Measurements from ENCODE around the gene HTR3B. TPM values are rescaled to one million over a fixed set of nuclear protein-coding genes. Genes with fewer than 3 reads are reported as not detected.

Gene HTR3B
- total RNA-seq, 2 experiments from 2014 or later: not detected

DNA sequence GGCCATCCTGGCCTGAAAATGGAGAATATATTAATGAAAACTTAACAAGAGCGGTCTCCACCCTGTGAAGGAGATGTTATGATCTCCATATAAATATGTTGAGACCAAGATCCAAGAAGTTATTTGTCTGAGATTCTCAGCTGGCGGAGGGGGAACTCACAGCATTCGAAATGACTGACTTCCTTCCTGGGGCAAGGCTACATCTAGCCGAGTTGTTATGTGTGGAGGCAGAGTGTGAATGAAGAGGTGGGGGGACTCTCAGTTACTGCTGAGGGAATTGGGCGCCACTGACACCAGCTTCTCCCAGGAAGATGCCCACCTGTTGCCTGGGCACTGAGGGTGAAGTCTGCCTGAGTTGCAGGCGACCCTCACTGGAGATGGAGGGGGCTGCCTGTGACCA is 76.2 kb downstream of the HTR3B start:
- ChIA-PET POLR2A (no interaction called here), CTCF (no interaction called here)
- Mint-ChIP-seq H3K9me3 (ENCODE audit: insufficient read depth) (no peaks in the 10 kb centered on the region), H3K4me1 (ENCODE audit: low read depth) (peaks cover 10% of the 10 kb centered on the region), H3K36me3 (ENCODE audit: low read depth) (no peaks in the 10 kb centered on the region), H3K27me3 (ENCODE audit: low read depth) (peaks cover 10% of the 10 kb centered on the region), H3K4me3 (no peak overlapping the region), H3K27ac (no peak overlapping the region)
- ATAC-seq (no peak), DNase-seq (no peak)

DNA sequence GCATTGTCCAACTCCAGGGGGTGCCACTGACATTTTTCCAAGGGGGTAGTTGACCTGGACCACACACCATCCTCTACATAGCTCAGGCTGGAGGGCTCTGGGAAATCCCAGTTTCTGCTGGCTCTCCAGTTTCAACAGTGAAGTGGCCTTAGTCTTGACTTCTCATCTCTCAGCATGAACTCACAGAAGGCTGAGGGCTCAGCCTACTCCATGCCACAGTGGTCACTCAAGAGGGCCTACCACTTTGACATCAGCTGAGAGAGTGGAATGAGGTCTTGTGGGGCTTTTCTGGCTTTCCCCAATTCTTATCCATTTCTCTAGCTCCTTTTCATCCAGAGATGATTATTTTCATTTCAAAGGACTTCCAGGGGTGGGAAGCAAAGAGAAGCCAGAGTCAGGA is 77.7 kb downstream of the HTR3B start:
- Mint-ChIP-seq H3K36me3 (ENCODE audit: low read depth) (no peaks in the 10 kb centered on the region), H3K27me3 (ENCODE audit: low read depth) (peaks cover 7% of the 10 kb centered on the region), H3K9me3 (ENCODE audit: insufficient read depth) (no peaks in the 10 kb centered on the region), H3K4me1 (ENCODE audit: low read depth) (peaks cover 3% of the 10 kb centered on the region), H3K27ac (no peak overlapping the region), H3K4me3 (no peak overlapping the region)
- no peak for ATAC-seq
- no peak for DNase-seq
- ChIA-PET CTCF (no interaction called here), POLR2A (no interaction called here)

GRCh38 chr11:113984781-113985180 is 80.2 kb downstream of the HTR3B start:
- DNase-seq: no peak
- Mint-ChIP-seq H3K4me1 (ENCODE audit: low read depth) (no peaks in the 10 kb centered on the region), H3K27ac (no peak overlapping the region), H3K4me3 (no peak overlapping the region), H3K36me3 (ENCODE audit: low read depth) (no peaks in the 10 kb centered on the region), H3K27me3 (ENCODE audit: low read depth) (peaks cover 7% of the 10 kb centered on the region), H3K9me3 (ENCODE audit: insufficient read depth) (no peaks in the 10 kb centered on the region)
- POLR2A ChIA-PET: no interaction called here
- ATAC-seq: no peak
- CTCF ChIA-PET: interaction anchor here (0.6 to 1.3 kb wide), 2 partner anchors 43 to 82 kb away, joined by 3 read pairs; no protein-coding TSS in a partner anchor

DNA sequence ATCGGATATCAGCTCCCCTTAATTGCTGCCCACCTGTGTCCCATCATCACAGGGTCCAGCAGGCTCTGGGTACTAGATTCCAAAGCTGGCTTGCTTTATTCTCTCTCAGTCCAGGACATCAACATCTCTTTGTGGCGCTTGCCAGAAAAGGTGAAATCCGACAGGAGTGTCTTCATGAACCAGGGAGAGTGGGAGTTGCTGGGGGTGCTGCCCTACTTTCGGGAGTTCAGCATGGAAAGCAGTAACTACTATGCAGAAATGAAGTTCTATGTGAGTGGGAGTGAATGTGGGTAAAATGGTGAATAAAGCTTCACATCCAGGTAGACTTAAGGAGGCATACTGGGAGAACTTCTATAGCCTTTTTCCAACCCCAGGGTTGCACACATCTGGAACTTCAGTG is 81.3 kb downstream of the HTR3B start:
- no peak for ATAC-seq
- CTCF ChIA-PET: interaction anchor here (1.3 kb wide), 1 partner anchor 42 kb away, joined by 3 read pairs; no protein-coding TSS in a partner anchor
- H3K36me3 Mint-ChIP-seq (ENCODE audit: low read depth): no peaks in the 10 kb centered on the region

DNA sequence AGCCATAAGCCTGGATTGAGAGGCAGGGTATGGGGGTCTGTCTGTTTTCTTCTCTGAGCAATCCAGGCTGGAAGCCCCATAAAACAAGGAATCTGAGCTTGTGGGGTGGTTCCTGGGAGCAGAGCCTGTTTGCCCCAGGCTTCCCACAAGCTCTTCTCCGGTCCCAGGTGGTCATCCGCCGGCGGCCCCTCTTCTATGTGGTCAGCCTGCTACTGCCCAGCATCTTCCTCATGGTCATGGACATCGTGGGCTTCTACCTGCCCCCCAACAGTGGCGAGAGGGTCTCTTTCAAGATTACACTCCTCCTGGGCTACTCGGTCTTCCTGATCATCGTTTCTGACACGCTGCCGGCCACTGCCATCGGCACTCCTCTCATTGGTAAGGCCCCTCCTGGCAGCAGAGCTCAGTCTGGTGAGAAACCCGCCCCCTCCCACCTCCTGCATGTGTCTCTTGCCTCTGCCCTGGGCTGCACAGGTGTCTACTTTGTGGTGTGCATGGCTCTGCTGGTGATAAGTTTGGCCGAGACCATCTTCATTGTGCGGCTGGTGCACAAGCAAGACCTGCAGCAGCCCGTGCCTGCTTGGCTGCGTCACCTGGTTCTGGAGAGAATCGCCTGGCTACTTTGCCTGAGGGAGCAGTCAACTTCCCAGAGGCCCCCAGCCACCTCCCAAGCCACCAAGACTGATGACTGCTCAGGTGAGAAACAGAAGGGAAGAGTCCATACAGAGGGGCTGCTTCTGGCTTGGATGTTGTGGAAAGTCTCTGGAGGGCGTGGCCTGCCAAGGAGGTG is 82.0 kb downstream of the HTR3B start:
- CTCF ChIA-PET: no interaction called here
- DNase-seq (no peak), ATAC-seq (no peak)

More for the DNA sequence above, 81.3 kb downstream of the HTR3B start:
- no peaks in the 10 kb centered on the region for H3K4me1 Mint-ChIP-seq (ENCODE audit: low read depth)
- H3K9me3 Mint-ChIP-seq (ENCODE audit: insufficient read depth): no peaks in the 10 kb centered on the region
- no peak overlapping the region for H3K4me3 Mint-ChIP-seq
- no peak for DNase-seq
- POLR2A ChIA-PET: no interaction called here
- peaks cover 6% of the 10 kb centered on the region for H3K27me3 Mint-ChIP-seq (ENCODE audit: low read depth)
- H3K27ac Mint-ChIP-seq: no peak overlapping the region

GRCh38 chr11:113989381-113989780 is 84.8 kb downstream of the HTR3B start:
- POLR2A ChIA-PET: no interaction called here
- DNase-seq (no peak), ATAC-seq (no peak)
- CTCF ChIA-PET: interaction anchor here (0.7 kb wide), 1 partner anchor 272 kb away, joined by 3 read pairs; no protein-coding TSS in a partner anchor
- Mint-ChIP-seq H3K4me1 (ENCODE audit: low read depth) (no peaks in the 10 kb centered on the region), H3K9me3 (ENCODE audit: insufficient read depth) (no peaks in the 10 kb centered on the region), H3K27ac (no peak overlapping the region), H3K36me3 (ENCODE audit: low read depth) (no peaks in the 10 kb centered on the region), H3K27me3 (ENCODE audit: low read depth) (peaks cover 14% of the 10 kb centered on the region), H3K4me3 (no peak overlapping the region)

More for the DNA sequence above, 82.0 kb downstream of the HTR3B start:
- no peak overlapping the region for H3K27ac Mint-ChIP-seq
- H3K9me3 Mint-ChIP-seq (ENCODE audit: insufficient read depth): no peaks in the 10 kb centered on the region
- H3K36me3 Mint-ChIP-seq (ENCODE audit: low read depth): no peaks in the 10 kb centered on the region
- H3K4me1 Mint-ChIP-seq (ENCODE audit: low read depth): no peaks in the 10 kb centered on the region
- POLR2A ChIA-PET: no interaction called here
- peaks cover 7% of the 10 kb centered on the region for H3K27me3 Mint-ChIP-seq (ENCODE audit: low read depth)
- no peak overlapping the region for H3K4me3 Mint-ChIP-seq

DNA sequence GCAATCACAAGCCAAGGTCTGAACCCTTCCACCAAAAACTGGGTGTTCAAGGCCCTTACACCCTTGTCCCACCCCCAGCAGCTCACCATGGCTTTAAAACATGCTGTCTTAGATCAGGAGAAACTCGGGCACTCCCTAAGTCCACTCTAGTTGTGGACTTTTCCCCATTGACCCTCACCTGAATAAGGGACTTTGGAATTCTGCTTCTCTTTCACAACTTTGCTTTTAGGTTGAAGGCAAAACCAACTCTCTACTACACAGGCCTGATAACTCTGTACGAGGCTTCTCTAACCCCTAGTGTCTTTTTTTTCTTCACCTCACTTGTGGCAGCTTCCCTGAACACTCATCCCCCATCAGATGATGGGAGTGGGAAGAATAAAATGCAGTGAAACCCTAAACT is 85.3 kb downstream of the HTR3B start:
- Mint-ChIP-seq H3K9me3 (ENCODE audit: insufficient read depth) (no peaks in the 10 kb centered on the region), H3K27ac (no peak overlapping the region), H3K27me3 (ENCODE audit: low read depth) (peaks cover 14% of the 10 kb centered on the region), H3K4me3 (no peak overlapping the region), H3K4me1 (ENCODE audit: low read depth) (peaks cover 5% of the 10 kb centered on the region), H3K36me3 (ENCODE audit: low read depth) (no peaks in the 10 kb centered on the region)
- ChIA-PET CTCF (interaction anchor here (8.0 kb wide), 1 partner anchor 273 kb away, joined by 178 read pairs; no protein-coding TSS in a partner anchor), POLR2A (no interaction called here)
- ATAC-seq: no peak
- DNase-seq: no peak

GRCh38 chr11:113991170-113991569 is 86.6 kb downstream of the HTR3B start:
- CTCF ChIA-PET: interaction anchor here (1.4 to 8.0 kb wide), 2 partner anchors 272 to 290 kb away, joined by 3 to 178 read pairs; no protein-coding TSS in a partner anchor
- H3K9me3 Mint-ChIP-seq (ENCODE audit: insufficient read depth): no peaks in the 10 kb centered on the region
- POLR2A ChIA-PET: interaction anchor here (0.6 kb wide), 1 partner anchor 440 kb away, joined by 3 read pairs; no protein-coding TSS in a partner anchor
- H3K4me1 Mint-ChIP-seq (ENCODE audit: low read depth): peaks cover 11% of the 10 kb centered on the region
- H3K27me3 Mint-ChIP-seq (ENCODE audit: low read depth): peaks cover 11% of the 10 kb centered on the region
- ATAC-seq (peak; percentile 35), DNase-seq (peak; percentile 42)
- no peak overlapping the region for H3K27ac Mint-ChIP-seq
- H3K36me3 Mint-ChIP-seq (ENCODE audit: low read depth): no peaks in the 10 kb centered on the region
- no peak overlapping the region for H3K4me3 Mint-ChIP-seq

DNA sequence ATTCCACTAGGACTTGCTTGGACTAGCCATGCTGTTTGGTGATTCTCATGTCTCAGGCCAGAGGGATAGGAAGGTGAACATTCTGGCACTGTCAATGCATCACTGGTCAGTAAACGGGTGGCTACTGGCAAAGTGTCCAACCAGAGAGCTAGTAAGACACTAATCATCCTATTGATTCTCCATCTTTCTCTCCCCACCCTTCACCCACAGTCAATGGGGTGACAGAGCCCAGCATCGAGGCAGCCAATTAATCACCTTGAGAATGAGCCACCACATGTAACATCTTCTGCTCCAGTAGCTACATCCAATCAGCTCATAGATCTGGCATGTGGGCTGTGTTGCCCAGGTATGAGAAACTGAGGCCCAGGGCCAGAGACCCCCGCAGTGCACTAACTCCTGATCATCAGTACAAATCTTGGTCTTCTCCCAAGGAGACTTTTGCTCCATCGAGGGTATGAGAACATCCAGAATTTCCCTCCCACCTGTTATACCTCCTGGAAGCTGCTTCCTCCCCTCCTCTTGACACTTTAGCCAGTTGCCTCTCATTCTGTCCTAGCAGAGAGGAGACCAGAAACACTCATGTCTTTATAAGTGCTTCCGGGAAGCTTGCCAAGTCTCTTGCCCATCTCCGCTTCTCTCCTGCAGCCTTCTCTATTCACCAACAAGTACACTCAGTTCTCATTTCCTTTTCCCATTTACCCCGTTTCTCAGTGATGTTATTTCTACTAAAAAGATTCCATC is 87.3 kb downstream of the HTR3B start:
- DNase-seq: no peak
- H3K27ac Mint-ChIP-seq: no peak overlapping the region

DNA sequence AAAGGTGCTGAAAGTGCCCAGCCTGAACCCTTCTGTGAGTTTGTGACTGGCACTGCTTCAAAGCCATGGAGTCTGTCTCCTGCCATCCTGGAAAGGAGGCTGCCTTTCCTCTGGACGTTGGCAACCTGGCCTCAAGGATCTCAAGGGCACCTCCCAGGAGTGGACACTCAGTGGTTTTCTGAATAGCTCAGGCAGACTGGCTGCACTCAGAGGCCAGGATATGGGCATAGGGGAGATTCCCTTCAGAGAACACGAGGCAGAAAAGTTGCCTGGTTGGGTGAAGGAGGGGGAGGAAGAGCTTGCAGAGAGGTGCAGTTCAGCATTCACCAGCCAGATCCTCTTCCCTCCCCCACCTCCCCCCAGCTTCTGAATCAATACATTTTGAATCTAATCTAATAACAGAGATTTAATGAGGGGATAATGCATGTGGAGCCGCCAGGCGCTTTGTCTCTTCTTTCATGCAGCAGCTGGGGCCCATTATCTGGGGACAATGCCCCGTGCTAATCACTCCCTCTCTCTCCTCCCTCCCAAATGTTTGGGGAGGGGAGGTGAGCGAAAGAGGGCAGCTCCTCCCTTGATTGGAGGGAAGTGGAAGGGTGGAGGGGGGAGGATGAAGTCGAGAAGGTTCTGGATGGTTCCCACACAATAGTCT is 88.0 kb downstream of the HTR3B start:
- Mint-ChIP-seq H3K9me3 (ENCODE audit: insufficient read depth) (no peaks in the 10 kb centered on the region), H3K4me1 (ENCODE audit: low read depth) (peaks cover 11% of the 10 kb centered on the region), H3K27me3 (ENCODE audit: low read depth) (peaks cover 14% of the 10 kb centered on the region), H3K27ac (no peak overlapping the region), H3K36me3 (ENCODE audit: low read depth) (no peaks in the 10 kb centered on the region), H3K4me3 (no peak overlapping the region)
- CTCF ChIA-PET: interaction anchor here (1.1 to 8.0 kb wide), 4 partner anchors 96 to 289 kb away, joined by 3 to 178 read pairs (median 4); no protein-coding TSS in a partner anchor
- no peak for DNase-seq
- no peak for ATAC-seq
- POLR2A ChIA-PET: no interaction called here

More for the DNA sequence above, 87.3 kb downstream of the HTR3B start:
- ATAC-seq: no peak
- ChIA-PET CTCF (interaction anchor here (1.4 to 8.0 kb wide), 2 partner anchors 271 to 289 kb away, joined by 3 to 178 read pairs; no protein-coding TSS in a partner anchor), POLR2A (interaction anchor here (0.6 kb wide), 1 partner anchor 439 kb away, joined by 3 read pairs; no protein-coding TSS in a partner anchor)
- Mint-ChIP-seq H3K36me3 (ENCODE audit: low read depth) (no peaks in the 10 kb centered on the region), H3K4me1 (ENCODE audit: low read depth) (peaks cover 11% of the 10 kb centered on the region), H3K27me3 (ENCODE audit: low read depth) (peaks cover 14% of the 10 kb centered on the region), H3K4me3 (no peak overlapping the region), H3K9me3 (ENCODE audit: insufficient read depth) (no peaks in the 10 kb centered on the region)

DNA sequence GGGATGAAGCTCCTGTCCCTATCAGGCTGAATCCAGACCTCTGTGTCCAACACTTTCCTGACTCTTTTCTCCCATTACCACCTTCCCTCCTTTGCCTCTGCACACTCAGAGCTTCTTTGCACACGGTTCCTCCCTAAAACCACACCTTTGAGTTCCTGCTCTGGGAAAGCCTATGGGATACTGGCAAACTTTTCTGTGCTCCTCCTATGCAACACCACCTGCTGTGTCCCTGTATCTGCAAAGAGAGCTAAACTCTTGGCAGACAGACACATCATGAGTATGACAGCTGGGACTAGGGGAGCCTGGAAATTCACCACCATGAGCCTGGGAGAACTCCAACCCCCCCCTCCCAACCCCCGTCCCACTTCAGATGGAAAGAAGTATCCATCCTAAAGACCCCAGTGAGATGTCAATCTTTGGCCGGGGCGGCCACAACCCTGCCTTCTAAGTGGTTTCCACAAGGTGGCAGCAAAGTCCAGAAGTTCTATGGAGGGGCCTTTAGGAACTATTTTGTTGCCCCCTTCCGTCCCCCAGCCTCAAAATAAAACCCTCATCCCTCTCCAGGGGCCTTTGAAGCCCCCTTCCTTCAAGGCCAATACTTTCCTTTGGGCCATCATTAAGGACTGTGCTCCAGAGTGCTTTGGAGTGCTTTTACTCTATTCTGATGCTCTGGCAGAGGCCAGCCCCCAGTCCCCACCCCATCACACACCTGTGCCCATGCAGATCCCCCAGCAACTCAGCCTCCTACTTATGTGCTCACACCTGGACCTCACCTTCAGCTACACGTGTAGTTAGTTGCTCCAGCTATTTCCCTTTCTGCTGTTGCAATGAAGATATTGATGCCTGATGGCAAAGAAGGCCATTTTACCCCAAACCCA is 89.7 kb downstream of the HTR3B start:
- Mint-ChIP-seq H3K4me1 (ENCODE audit: low read depth) (peaks cover 11% of the 10 kb centered on the region), H3K27me3 (ENCODE audit: low read depth) (peaks cover 14% of the 10 kb centered on the region), H3K27ac (no peak overlapping the region), H3K4me3 (no peak overlapping the region), H3K9me3 (ENCODE audit: insufficient read depth) (no peaks in the 10 kb centered on the region), H3K36me3 (ENCODE audit: low read depth) (no peaks in the 10 kb centered on the region)
- DNase-seq (peak; percentile 48), ATAC-seq (no peak)
- POLR2A ChIA-PET: interaction anchor here (0.6 kb wide), 1 partner anchor 286 kb away, joined by 3 read pairs; no protein-coding TSS in a partner anchor
- CTCF ChIA-PET: interaction anchor here (0.8 to 8.0 kb wide), 13 partner anchors 22 to 274 kb away, joined by 3 to 178 read pairs (median 5); no protein-coding TSS in a partner anchor

All from activated CD8-positive, alpha-beta T cell treated with anti-CD3 and anti-CD28 coated beads, Interleukin-2, amount 10 ng/mL, durations not matched to agents 7 days and 5 days (primary cell).